HG03457 (cell line): Measurements from ENCODE around the gene MTFR1L.
"Not testable (repeated sequence)": the region's sequence is repeated elsewhere in the genome, so short reads cannot be mapped to it uniquely, and the experiment has no call there.

Source experiments
- ATAC-seq: cut with Tn5 transposase; IDR thresholded peaks from one replicate; pipeline ENCODE4 v1.9.1; 2021; ENCODE audit warnings: moderate number of reproducible peaks; ENCODE audit not compliant: unreplicated experiment

The MTFR1L gene

GRCh38 chr1:25821630-25822091 lies 1.9 kb downstream of the MTFR1L start:
- no peak for ATAC-seq

DNA sequence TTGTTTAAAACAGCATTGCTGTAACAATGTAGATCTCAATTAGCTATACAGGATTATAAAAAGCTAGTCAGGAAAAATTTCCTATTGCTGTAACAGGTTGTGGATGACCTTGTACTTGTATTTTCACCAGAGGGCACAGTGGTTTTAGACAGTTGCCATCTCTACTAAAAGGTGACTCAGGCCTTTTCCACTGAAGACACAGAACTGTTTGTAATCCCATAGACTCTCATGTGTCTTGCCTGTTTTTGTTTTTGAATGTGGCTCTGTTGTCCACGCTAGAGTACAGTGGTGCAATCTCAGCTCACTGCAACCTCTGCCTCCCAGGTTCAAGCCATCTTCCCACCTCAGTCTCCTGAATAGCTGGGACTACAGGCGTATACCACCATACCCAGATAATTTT lies 5.9 kb downstream of the MTFR1L start:
- no peak for ATAC-seq

GRCh38 chr1:25826571-25826970 lies 6.8 kb downstream of the MTFR1L start:
- no peak for ATAC-seq

GRCh38 chr1:25828491-25828890 lies 8.7 kb downstream of the MTFR1L start:
- no peak for ATAC-seq

DNA sequence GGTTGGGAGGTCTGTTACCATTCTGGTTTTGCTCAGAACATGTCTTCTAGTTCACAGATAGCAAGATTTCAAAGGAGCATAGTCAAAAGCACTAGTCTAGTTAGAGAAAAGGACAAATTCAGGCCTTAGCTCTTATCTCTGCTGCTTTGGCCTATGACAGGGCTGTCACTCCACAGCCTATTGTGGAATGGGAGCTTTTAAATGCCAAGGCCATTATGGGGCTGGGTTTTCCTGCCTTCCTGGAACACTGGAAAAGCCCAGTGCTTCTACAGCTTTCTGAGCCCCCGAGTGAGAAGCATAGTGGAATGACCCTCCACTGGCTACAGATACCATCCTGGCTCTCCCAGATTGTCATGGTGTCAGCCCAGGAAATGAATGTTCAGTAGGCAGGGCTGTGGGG lies 9.3 kb downstream of the MTFR1L start:
- no peak for ATAC-seq

GRCh38 chr1:25831569-25832196 lies 11.9 kb downstream of the MTFR1L start:
- no peak for ATAC-seq

DNA sequence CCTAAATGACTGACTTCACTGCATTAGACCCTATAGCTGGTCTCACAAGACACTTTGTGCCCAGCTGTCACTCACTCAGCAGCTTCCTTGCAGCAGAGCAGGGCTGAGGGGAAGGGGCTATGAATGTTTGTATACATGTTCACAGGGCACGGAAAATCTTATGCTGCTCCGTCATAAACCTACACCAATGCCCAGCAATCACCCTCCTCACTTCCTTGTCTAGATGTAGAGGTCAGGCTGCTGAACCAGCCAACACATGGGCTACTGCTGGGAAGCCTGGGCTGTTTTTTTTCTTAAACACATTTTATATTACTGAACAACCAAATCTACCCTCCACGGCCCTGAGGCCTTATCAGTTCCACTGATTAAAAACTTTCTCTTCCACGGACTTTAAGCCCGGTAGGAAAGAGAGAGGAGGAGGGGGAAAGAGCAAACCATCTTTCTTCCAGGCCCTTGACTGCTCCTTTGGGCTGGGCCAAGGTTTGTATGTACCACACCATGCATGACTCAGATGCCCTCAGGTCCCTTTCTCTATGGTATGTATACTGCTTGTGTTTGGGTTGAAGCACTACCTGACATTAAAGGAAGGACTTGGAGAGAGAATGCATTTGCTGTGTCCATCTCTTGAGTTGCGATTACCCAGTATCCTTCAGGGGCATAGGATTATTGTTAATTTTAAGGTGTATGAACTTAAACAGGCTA lies 12.7 kb downstream of the MTFR1L start:
- ATAC-seq, result no peak

DNA sequence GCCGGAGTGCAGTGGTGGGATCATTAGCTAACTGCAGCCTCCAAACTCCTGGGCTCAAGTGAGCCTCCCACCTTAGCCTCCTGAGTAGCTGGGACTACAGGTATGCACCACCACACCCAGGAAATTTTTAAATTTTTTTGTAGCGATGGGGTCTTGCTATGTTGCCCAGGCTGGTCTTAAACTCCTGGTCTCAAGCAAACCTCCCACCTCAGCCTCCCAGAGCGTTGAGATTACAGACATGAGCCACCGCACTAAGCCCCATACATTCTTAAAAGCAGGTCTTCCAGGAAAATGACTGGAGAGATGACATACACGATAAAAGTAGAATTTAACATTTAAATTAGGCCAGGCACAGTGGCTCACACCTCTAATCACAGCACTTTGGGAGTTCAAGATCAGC lies 13.4 kb downstream of the MTFR1L start:
- no peak for ATAC-seq

- ATAC-seq, result no peak
Observed at GRCh38 chr1:25834894-25835293, 15.1 kb downstream of the MTFR1L start.

DNA sequence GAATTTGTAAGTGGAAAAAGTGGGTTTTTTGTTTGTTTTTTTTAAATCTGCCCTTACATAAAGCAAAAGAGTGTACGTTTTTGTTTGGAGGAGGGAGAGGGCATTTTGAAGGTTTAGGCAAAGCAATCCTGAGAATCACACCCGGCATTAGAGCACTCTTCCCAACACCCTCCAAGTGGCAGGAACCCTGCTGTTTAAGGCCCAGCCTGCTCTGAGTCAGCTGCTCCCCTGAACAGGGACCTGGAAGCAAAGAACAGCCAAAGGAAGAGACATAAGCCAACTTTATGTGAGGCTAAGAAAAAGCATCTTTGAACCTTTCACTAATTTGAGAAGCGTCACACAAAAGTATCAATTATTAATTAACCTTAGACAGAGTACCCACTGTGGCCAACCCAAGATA lies 16.9 kb downstream of the MTFR1L start:
- no peak for ATAC-seq

DNA sequence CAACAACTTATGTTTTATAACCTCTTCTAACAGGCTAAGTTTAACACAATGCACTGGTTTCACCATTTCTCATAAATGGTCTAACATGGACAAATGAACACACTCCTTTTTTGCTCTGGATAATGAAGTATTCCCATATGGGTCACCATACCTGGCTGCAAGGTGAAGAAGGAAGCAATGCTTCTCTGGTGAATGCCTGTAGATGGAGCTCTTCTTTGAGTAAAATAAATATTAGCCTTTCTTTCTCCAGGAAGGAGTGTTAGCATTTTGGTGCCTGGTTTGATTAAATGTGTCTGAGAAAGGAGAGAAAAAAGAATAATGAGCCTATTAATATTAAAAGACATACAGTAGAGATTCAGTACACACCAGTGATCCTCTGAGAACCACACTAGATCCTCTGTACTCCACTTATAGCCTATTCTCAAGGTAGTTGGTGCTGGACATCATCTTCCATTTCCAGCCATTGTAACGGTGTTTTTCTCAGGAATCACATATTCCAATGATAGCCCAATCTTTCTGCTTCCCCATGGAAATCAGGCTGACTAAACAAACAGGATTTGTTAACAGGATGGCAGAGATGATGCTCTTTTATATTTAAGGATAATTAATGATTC lies 17.6 kb downstream of the MTFR1L start:
- no peak for ATAC-seq

- not testable (repeated sequence) for ATAC-seq
Observed at GRCh38 chr1:25839808-25840207, 20.1 kb downstream of the MTFR1L start.

GRCh38 chr1:25843483-25843882 lies 23.7 kb downstream of the MTFR1L start:
- no peak for ATAC-seq

- ATAC-seq, result no peak
Observed at GRCh38 chr1:25844536-25845337, 25.0 kb downstream of the MTFR1L start.

DNA sequence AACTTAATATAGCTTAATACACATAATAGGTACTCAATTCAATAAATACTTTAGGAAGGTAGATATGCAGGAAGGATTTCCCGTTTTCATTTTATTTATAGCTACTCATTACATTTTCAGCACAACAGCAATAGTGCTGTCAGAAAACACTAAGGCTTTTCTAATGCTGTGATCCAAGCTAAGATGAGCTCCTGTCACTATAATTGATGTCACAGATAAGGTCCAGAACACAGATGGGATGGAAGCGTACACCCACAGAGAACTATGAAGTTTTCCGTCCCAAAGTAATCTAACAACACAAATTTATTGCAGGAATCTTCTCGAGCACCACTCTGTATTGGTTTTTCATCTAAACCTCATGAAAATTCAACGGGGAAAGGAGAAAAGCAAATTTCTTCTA lies 25.9 kb downstream of the MTFR1L start:
- no peak for ATAC-seq

DNA sequence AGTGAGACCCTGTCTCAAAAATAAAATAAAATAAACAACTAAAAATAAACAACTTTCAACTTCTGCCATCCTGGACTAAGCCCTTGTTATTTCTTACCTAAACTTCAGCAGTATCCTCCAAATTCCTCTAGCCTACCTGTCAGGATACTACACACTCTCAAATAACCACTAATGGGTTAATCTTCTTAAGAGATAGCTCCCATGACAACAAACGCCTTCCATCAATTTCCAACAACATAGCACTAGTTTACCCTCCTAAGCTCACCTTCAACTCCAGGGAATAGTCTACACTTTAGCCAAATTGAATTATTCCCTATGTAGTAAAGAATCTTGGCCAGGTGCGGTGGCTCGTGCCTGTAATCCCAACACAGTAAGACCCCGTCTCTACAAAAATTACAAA lies 28.2 kb downstream of the MTFR1L start:
- no peak for ATAC-seq

- no peak for ATAC-seq
Observed at GRCh38 chr1:25848531-25848930, 28.8 kb downstream of the MTFR1L start.

DNA sequence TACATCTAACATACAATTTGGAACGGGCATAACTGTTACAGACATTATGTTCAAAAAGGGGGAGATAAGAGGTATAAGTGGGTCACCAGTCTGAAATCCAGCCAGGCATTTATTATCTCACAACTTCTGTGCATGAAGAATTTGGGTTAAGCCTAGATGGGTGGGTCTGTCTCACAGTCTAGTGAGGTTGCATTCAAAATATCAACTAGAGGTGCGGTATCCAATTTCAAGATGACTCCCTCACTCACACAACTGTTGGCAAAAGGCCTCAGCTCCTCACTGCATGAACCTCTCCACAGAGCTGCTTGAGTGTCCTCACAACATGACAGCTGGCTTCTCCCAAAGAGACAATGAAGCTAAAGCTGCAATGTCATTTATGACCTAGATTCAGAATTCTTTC lies 34.8 kb downstream of the MTFR1L start:
- ATAC-seq, result no peak

GRCh38 chr1:25856856-25857255 lies 37.1 kb downstream of the MTFR1L start:
- no peak for ATAC-seq

DNA sequence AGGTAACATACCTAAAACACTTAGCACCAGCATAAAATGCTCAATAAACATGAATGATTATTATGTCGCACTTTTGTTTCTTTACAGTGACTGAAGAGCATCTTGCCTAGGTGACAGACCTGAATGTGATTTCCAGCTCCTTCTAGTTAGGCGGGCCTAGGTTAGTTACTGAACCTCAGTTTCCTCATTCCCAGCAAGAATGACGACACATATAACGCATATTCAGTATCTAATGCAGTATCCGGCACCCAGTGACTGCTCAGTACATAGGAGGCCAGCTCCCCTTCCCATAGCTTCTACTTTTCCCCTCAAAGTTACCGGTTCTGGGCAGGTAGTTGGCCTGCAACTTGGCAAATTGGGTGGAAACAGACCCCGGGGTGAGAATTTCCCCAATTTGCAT lies 38.7 kb downstream of the MTFR1L start:
- ATAC-seq, result no peak
